Body of pancreas (tissue), 4 donors: Measurements from ENCODE around the gene NOX4. TPM values are rescaled to one million over a fixed set of nuclear protein-coding genes. Genes with fewer than 3 reads are reported as not detected.

Experiments used
- ATAC-seq: fragments of 150-250 bp; one replicate; pipeline ENCODE4 v1.9.1; 2016
- DNase-seq, 4 donors: peaks; one replicate each; pipeline ENCODE4 v3.0.0-alpha.2; 2019
- H3K27ac ChIP-seq, 4 donors: fragments of 200-600 bp; sonication (generic); 1 replicate in 3 of 4; 2 replicates in 1 of 4; pipeline versions ENCODE4 v1.5.1 to v1.6.1; 2016 to 2019; ENCODE audit warnings: mild to moderate bottlenecking in 1 of 4, mixed read lengths in 1 of 4, moderate library complexity in 1 of 4
- H3K27me3 ChIP-seq, 2 donors: fragments of 200-600 bp; sonication (generic); one replicate each; pipeline ENCODE4 v1.6.0; 2016; ENCODE audit warnings: mild to moderate bottlenecking in 1 of 2
- H3K36me3 ChIP-seq, 2 donors: fragments of 200-600 bp; sonication (generic); replicated peaks in 1 of 2; 2 replicates each; pipeline ENCODE4 v1.5.1; 2016; ENCODE audit warnings: low read depth in 2 of 2; ENCODE audit not compliant: insufficient read depth in 1 of 2
- H3K4me1 ChIP-seq: fragments of 200-600 bp; sonication (generic); one replicate; pipeline ENCODE4 v1.6.0; 2016
- H3K4me3 ChIP-seq, 2 donors: fragments of 200-600 bp; sonication (generic); 1 replicate in 1 of 2; 2 replicates in 1 of 2; pipeline ENCODE4 v1.5.1; 2016 to 2019
- H3K9me3 ChIP-seq, 3 donors: fragments of 200-600 bp; sonication (generic); 1 replicate in 2 of 3; 2 replicates in 1 of 3; pipeline ENCODE4 v1.5.1; 2016
- CTCF ChIP-seq, 7 experiments: fragments of 450-650 bp in 4 of 7; fragments of 200-600 bp in 3 of 7; sonication (generic) in 3 of 7; IDR thresholded peaks; one replicate each; pipeline ENCODE4 v1.5.1; 2016 to 2019; ENCODE audit warnings: antibody characterized with exemption in 7 of 7
- POLR2A ChIP-seq, 3 donors: fragments of 450-650 bp; IDR thresholded peaks; one replicate each; pipeline ENCODE4 v1.6.1; 2016; ENCODE audit warnings: antibody characterized with exemption in 3 of 3, mild to moderate bottlenecking in 2 of 3
- WGBS, 2 donors: methylation state at CpG; one replicate each; pipeline ENCODE4 v1.1.5; 2017; 5-methylcytosine and 5-hydroxymethylcytosine counted together
- intact Hi-C: fragments of 100-400 bp; cut with DNase I; formaldehyde crosslinking; loops from one replicate; pipeline ENCODE4 v1.15.1; 2023
- total RNA-seq, 2 donors: library from RNA; depleted of rRNA; stranded (reverse); fragments of >200 nt; gene quantifications; one replicate each; pipeline ENCODE4 v1.1.0, GENCODE V29; 2016

NOX4 gene
- total RNA-seq, 2 donors from 2014 or later = 0.78 TPM; not detected in 1

DNA sequence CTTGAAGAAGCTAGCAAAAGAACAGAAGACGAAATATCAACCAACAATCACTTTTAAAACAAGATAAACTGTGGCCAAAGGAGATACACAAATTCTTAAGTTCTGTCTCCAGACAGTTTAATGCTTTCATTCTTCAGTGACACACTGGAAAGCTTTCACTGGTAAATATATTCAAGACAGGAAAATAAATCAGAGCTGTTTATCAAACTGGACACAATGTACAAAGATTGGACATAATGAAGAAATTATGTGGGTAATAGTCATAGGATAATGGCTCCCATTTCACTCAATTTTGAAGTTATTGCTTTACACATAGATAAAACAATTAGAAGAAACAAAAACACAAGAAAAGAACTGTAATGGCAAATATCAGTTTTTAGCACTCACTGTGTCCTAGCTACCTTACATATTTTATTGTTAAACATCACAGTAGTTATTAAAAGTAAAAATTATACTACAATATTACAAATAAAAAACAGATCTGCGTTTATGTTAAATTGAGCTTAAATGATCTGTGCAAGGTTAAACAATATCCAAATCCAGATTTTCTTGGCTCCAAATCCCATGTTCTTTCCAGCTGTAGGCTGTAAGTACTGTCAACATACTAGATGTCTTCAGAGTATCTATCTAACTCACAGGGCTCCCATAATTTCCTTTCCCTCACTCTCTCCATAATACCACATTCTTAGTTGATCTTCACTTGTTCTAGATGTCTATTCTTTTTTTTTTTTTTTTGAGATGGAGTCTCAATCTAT is 38.6 kb upstream of the NOX4 start:
- Histone ChIP-seq H3K27ac (no peak overlapping the region), H3K4me1 (no peaks in the 10 kb centered on the region), H3K27me3 (no peaks in the 10 kb centered on the region), H3K36me3 (no peaks in the 10 kb centered on the region), H3K4me3 (no peak overlapping the region), H3K9me3 (no peaks in the 10 kb centered on the region)
- intact Hi-C loops = no loop called here
- DNase-seq (no peak), ATAC-seq (no peak)
- WGBS, 2 donors = 40% methylated on average over 2 of the region's 2 CpGs
- no peak for TF ChIP-seq POLR2A (IDR thresholded peaks at IDR 0.05)
- no peak for TF ChIP-seq CTCF (IDR thresholded peaks at IDR 0.05)

GRCh38 chr11:89521792-89522191 is 30.6 kb upstream of the NOX4 start:
- Histone ChIP-seq H3K36me3 (no peaks in the 10 kb centered on the region), H3K9me3 (no peaks in the 10 kb centered on the region), H3K4me1 (no peaks in the 10 kb centered on the region), H3K27ac (no peak overlapping the region), H3K4me3 (no peak overlapping the region), H3K27me3 (no peaks in the 10 kb centered on the region)
- no peak for ATAC-seq
- DNase-seq = no peak
- whole genome bisulfite sequencing, 2 donors = 32 to 37% methylated on average over 1 of the region's 1 CpG
- intact Hi-C loops = no loop called here
- TF ChIP-seq CTCF (IDR thresholded peaks at IDR 0.05) (no peak), POLR2A (IDR thresholded peaks at IDR 0.05) (no peak)

DNA sequence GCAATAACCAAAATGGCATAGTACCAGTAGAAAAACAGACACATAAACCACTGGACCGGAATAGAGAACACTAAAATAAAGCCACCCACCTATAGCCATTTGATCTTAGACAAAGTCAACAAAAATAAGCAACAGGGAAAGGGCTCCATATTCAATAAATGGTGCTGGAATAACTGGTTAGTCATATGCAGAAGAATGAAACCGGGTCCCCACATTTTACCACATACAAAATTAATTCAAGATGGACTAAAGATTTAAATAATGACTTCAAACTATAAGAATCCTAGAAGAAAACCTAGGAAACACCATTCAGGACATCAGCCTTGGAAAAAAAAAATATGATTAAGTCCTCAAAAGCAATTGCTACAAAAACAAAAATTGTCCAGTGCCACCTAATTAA is 30.1 kb upstream of the NOX4 start:
- H3K27me3 ChIP-seq = no peaks in the 10 kb centered on the region
- no peak overlapping the region for H3K4me3 ChIP-seq
- intact Hi-C loops = no loop called here
- H3K36me3 ChIP-seq = no peaks in the 10 kb centered on the region
- H3K4me1 ChIP-seq = no peaks in the 10 kb centered on the region
- TF ChIP-seq POLR2A (IDR thresholded peaks at IDR 0.05) = no peak
- TF ChIP-seq CTCF (IDR thresholded peaks at IDR 0.05) = no peak
- no peaks in the 10 kb centered on the region for H3K9me3 ChIP-seq
- WGBS, 2 donors = 75 to 78% methylated on average over 2 of the region's 2 CpGs
- ATAC-seq (no peak), DNase-seq (no peak)
- H3K27ac ChIP-seq = no peak overlapping the region

DNA sequence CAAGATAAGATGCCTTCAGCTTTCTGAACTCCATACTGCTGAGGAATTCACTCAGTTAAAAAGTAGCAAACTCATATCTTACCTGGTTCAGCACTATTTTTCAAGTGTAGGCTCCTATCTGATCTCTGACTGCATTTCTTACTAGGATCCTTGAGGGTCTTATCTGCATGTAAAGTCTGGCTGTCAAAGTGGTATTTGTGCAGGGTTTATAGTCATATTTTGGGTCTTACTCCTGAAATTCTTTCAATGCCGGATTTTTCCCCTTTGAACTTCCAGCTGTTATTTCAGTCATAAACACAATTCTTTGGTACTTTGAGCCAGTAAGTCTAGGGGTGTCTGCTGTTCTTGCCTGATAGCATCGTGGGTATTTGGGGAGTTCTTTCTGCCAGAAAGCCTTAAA is 25.3 kb upstream of the NOX4 start:
- TF ChIP-seq POLR2A (IDR thresholded peaks at IDR 0.05) (no peak), CTCF (IDR thresholded peaks at IDR 0.05) (no peak)
- DNase-seq = no peak
- ATAC-seq = no peak
- H3K27me3 ChIP-seq = no peaks in the 10 kb centered on the region
- no peak overlapping the region for H3K4me3 ChIP-seq
- WGBS, 2 donors = 42 to 57% methylated on average over 2 of the region's 2 CpGs
- intact Hi-C loops = no loop called here
- no peaks in the 10 kb centered on the region for H3K36me3 ChIP-seq
- H3K27ac ChIP-seq = no peak overlapping the region
- no peaks in the 10 kb centered on the region for H3K9me3 ChIP-seq
- no peaks in the 10 kb centered on the region for H3K4me1 ChIP-seq

DNA sequence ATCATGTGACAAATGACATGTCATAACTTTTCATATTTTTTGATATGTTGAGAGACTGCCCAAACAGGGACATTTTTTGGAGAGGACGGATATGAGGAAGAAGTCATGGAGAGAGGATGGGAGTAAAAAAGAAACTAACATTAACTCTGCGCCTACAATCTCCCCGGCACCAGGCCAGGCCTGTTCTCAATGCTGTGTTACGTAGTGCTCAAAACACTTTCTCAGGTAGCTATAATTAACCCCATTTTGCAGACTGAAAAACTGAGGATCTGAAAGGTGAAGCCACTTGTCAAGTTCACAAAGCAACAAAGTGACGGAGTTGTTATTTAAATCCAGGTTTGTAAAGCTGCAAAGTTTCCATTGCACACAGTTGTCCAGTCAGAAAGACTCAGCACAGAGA is 17.4 kb upstream of the NOX4 start:
- intact Hi-C loops = no loop called here
- no peak overlapping the region for H3K27ac ChIP-seq
- DNase-seq (no peak), ATAC-seq (no peak)
- H3K27me3 ChIP-seq = no peaks in the 10 kb centered on the region
- H3K36me3 ChIP-seq = no peaks in the 10 kb centered on the region
- no peaks in the 10 kb centered on the region for H3K4me1 ChIP-seq
- TF ChIP-seq CTCF (IDR thresholded peaks at IDR 0.05) (no peak), POLR2A (IDR thresholded peaks at IDR 0.05) (no peak)
- 80 to 86% methylated on average over 5 of the region's 5 CpGs for WGBS, 2 donors
- H3K9me3 ChIP-seq = no peaks in the 10 kb centered on the region
- H3K4me3 ChIP-seq = no peak overlapping the region
